ENCODE data around the gene LYL1. TPM values are rescaled to one million over a fixed set of nuclear protein-coding genes. Genes with fewer than 3 reads are reported as not detected.

LYL1 gene
- total and polyA plus RNA-seq, 4 donors: 12.9 to 34.1 (median 20.7) TPM

GRCh38 chr19:13066226-13066625 lies 36.4 kb downstream of the LYL1 start:
- H3K36me3 ChIP-seq (ENCODE audit: control insufficient read depth in 4 of 4, insufficient read depth in 4 of 4, low read length in 4 of 4): peaks cover 0 to 5% (median 1%) of the 10 kb centered on the region in 4 donors
- H3K4me3 ChIP-seq: no peak overlapping the region
- no peak overlapping the region for H3K9ac ChIP-seq (ENCODE audit: insufficient read depth in 1 of 2, low read length in 2 of 2)
- TF ChIP-seq CTCF (IDR thresholded peaks at IDR 0.05; ENCODE audit: control extremely low read depth, extremely low read depth): no peak
- H3K4me1 ChIP-seq (ENCODE audit: control insufficient read depth in 5 of 5, insufficient read depth in 5 of 5, low read length in 5 of 5): peaks cover 7 to 48% (median 34%) of the 10 kb centered on the region in 5 donors
- H3K9me3 ChIP-seq (ENCODE audit: control insufficient read depth in 4 of 4, insufficient read depth in 3 of 4, low read length in 3 of 4): no peaks in the 10 kb centered on the region
- DNase-seq (no peak), ATAC-seq (ENCODE audit: insufficient read depth, low FRiP score) (no peak)
- 72 to 73% methylated on average over 5 of the region's 5 CpGs for WGBS, 2 donors
- H3K27me3 ChIP-seq (ENCODE audit: control insufficient read depth in 3 of 3, insufficient read depth in 3 of 3, low read length in 2 of 3): no peaks in the 10 kb centered on the region
- H3K27ac ChIP-seq (ENCODE audit: low read depth in 1 of 2, low read length in 1 of 2): peak overlapping the region; percentile 33 to 55

- Histone ChIP-seq H3K36me3 (ENCODE audit: control insufficient read depth in 4 of 4, insufficient read depth in 4 of 4, low read length in 4 of 4) (peaks cover 0 to 5% (median 1%) of the 10 kb centered on the region in 4 donors), H3K27ac (ENCODE audit: low read depth in 1 of 2, low read length in 1 of 2) (peak overlapping the region; percentile 26 to 76), H3K27me3 (ENCODE audit: control insufficient read depth in 3 of 3, insufficient read depth in 3 of 3, low read length in 2 of 3) (no peaks in the 10 kb centered on the region), H3K9ac (ENCODE audit: insufficient read depth in 1 of 2, low read length in 2 of 2) (no peak overlapping the region), H3K9me3 (ENCODE audit: control insufficient read depth in 4 of 4, insufficient read depth in 3 of 4, low read length in 3 of 4) (no peaks in the 10 kb centered on the region), H3K4me1 (ENCODE audit: control insufficient read depth in 5 of 5, insufficient read depth in 5 of 5, low read length in 5 of 5) (peaks cover 13 to 54% (median 34%) of the 10 kb centered on the region in 5 donors), H3K4me3 (no peak overlapping the region)
- DNase-seq: no peak
- TF ChIP-seq CTCF (IDR thresholded peaks at IDR 0.05; ENCODE audit: control extremely low read depth, extremely low read depth): no peak
- WGBS, 2 donors: 77 to 86% methylated on average over 6 of the region's 6 CpGs
- ATAC-seq (ENCODE audit: insufficient read depth, low FRiP score): no peak
Measured at GRCh38 chr19:13064092-13064489, 38.6 kb downstream of the LYL1 start.

GRCh38 chr19:13063461-13064091 lies 39.1 kb downstream of the LYL1 start:
- TF ChIP-seq CTCF (IDR thresholded peaks at IDR 0.05; ENCODE audit: control extremely low read depth, extremely low read depth): no peak
- 77 to 80% methylated on average over 5 of the region's 5 CpGs for WGBS, 2 donors
- H3K4me3 ChIP-seq: no peak overlapping the region
- H3K4me1 ChIP-seq (ENCODE audit: control insufficient read depth in 5 of 5, insufficient read depth in 5 of 5, low read length in 5 of 5): peaks cover 13 to 57% (median 35%) of the 10 kb centered on the region in 5 donors
- peak overlapping the region; percentile 26 to 76 for H3K27ac ChIP-seq (ENCODE audit: low read depth in 1 of 2, low read length in 1 of 2)
- peak overlapping the region in 1 of 2 donors; percentile 28 for H3K9ac ChIP-seq (ENCODE audit: insufficient read depth in 1 of 2, low read length in 2 of 2)
- no peaks in the 10 kb centered on the region for H3K9me3 ChIP-seq (ENCODE audit: control insufficient read depth in 4 of 4, insufficient read depth in 3 of 4, low read length in 3 of 4)
- peaks cover 0 to 5% (median 1%) of the 10 kb centered on the region in 4 donors for H3K36me3 ChIP-seq (ENCODE audit: control insufficient read depth in 4 of 4, insufficient read depth in 4 of 4, low read length in 4 of 4)
- DNase-seq (no peak), ATAC-seq (ENCODE audit: insufficient read depth, low FRiP score) (no peak)
- H3K27me3 ChIP-seq (ENCODE audit: control insufficient read depth in 3 of 3, insufficient read depth in 3 of 3, low read length in 2 of 3): no peaks in the 10 kb centered on the region

- peak overlapping the region; percentile 52 to 66 for H3K27ac ChIP-seq (ENCODE audit: low read depth in 1 of 2, low read length in 1 of 2)
- DNase-seq (no peak), ATAC-seq (ENCODE audit: insufficient read depth, low FRiP score) (no peak)
- TF ChIP-seq CTCF (IDR thresholded peaks at IDR 0.05; ENCODE audit: control extremely low read depth, extremely low read depth): no peak
- peaks cover 0 to 3% (median 1%) of the 10 kb centered on the region in 4 donors for H3K36me3 ChIP-seq (ENCODE audit: control insufficient read depth in 4 of 4, insufficient read depth in 4 of 4, low read length in 4 of 4)
- no peaks in the 10 kb centered on the region for H3K27me3 ChIP-seq (ENCODE audit: control insufficient read depth in 3 of 3, insufficient read depth in 3 of 3, low read length in 2 of 3)
- H3K9ac ChIP-seq (ENCODE audit: insufficient read depth in 1 of 2, low read length in 2 of 2): no peak overlapping the region
- H3K9me3 ChIP-seq (ENCODE audit: control insufficient read depth in 4 of 4, insufficient read depth in 3 of 4, low read length in 3 of 4): no peaks in the 10 kb centered on the region
- H3K4me1 ChIP-seq (ENCODE audit: control insufficient read depth in 5 of 5, insufficient read depth in 5 of 5, low read length in 5 of 5): peaks cover 16 to 62% (median 31%) of the 10 kb centered on the region in 5 donors
- no peak overlapping the region for H3K4me3 ChIP-seq
Measured at GRCh38 chr19:13062317-13062716, 40.3 kb downstream of the LYL1 start.
